Tibial nerve (tissue), 4 donors: ENCODE data around the gene KCNJ15. TPM values are rescaled to one million over a fixed set of nuclear protein-coding genes. Genes with fewer than 3 reads are reported as not detected.

ENCODE experiments used
- DNase-seq, 2 donors: peaks; one replicate each; pipeline ENCODE4 v3.0.0-alpha.2; 2019; ENCODE audit warnings: low spot score in 2 of 2
- H3K27ac ChIP-seq, 4 donors: fragments of 200-600 bp; sonication (generic) in 3 of 4; one replicate each; pipeline ENCODE4 v1.5.1; 2017 to 2019; ENCODE audit warnings: mild to moderate bottlenecking in 1 of 4
- H3K27me3 ChIP-seq, 2 donors: fragments of 200-600 bp; sonication (generic) in 1 of 2; one replicate each; pipeline versions ENCODE4 v1.5.1 to v1.6.0; 2017 to 2019
- H3K36me3 ChIP-seq, 3 donors: fragments of 200-600 bp; sonication (generic); one replicate each; pipeline ENCODE4 v1.5.1; 2018 to 2019
- H3K4me1 ChIP-seq, 4 donors: fragments of 200-600 bp; sonication (generic) in 3 of 4; one replicate each; pipeline ENCODE4 v1.5.1; 2017 to 2019
- H3K4me3 ChIP-seq, 4 donors: fragments of 200-600 bp; sonication (generic) in 3 of 4; one replicate each; pipeline ENCODE4 v1.5.1; 2017 to 2019; ENCODE audit warnings: mild to moderate bottlenecking in 1 of 4, moderate library complexity in 1 of 4
- H3K9me3 ChIP-seq, 4 donors: fragments of 200-600 bp; sonication (generic) in 3 of 4; one replicate each; pipeline ENCODE4 v1.5.1; 2017 to 2019
- CTCF ChIP-seq, 5 experiments: fragments of 200-600 bp in 3 of 5; fragments of 450-650 bp in 2 of 5; sonication (generic) in 3 of 5; IDR thresholded peaks; one replicate each; pipeline ENCODE4 v1.5.1; 2016 to 2019; ENCODE audit warnings: antibody characterized with exemption in 5 of 5, mild to moderate bottlenecking in 3 of 5, moderate library complexity in 2 of 5
- EP300 ChIP-seq, 2 donors: sonication (generic); formaldehyde crosslinking; IDR thresholded peaks; one replicate each; pipeline ENCODE4 v1.6.1; 2017; ENCODE audit warnings: antibody characterized with exemption in 2 of 2, mild to moderate bottlenecking in 1 of 2
- POLR2A ChIP-seq, 2 donors: fragments of 450-650 bp; IDR thresholded peaks; one replicate each; pipeline ENCODE4 v1.6.1; 2017; ENCODE audit warnings: antibody characterized with exemption in 2 of 2, mild to moderate bottlenecking in 2 of 2, moderate library complexity in 2 of 2
- WGBS, 2 donors: methylation state at CpG; one replicate each; pipeline ENCODE4 v1.1.5; 2018; 5-methylcytosine and 5-hydroxymethylcytosine counted together
- total RNA-seq, 4 donors: library from RNA; depleted of rRNA; stranded (reverse); fragments of >200 nt; gene quantifications; one replicate each; pipeline ENCODE4 v1.1.0, GENCODE V29; 2016

Gene KCNJ15
- total RNA-seq, 4 donors from 2014 or later, result 0.39 to 2.4 (median 0.43) TPM

- H3K27ac ChIP-seq, result no peak overlapping the region
- 26% methylated on average over 3 of the region's 3 CpGs for WGBS, 2 donors
- H3K27me3 ChIP-seq, result no peaks in the 10 kb centered on the region
- no peak for DNase-seq
- no peaks in the 10 kb centered on the region for H3K36me3 ChIP-seq
- H3K9me3 ChIP-seq, result no peaks in the 10 kb centered on the region
- TF ChIP-seq POLR2A (IDR thresholded peaks at IDR 0.05) (no peak), CTCF (IDR thresholded peaks at IDR 0.05) (no peak), EP300 (IDR thresholded peaks at IDR 0.05) (no peak)
- H3K4me3 ChIP-seq, result no peak overlapping the region
- peaks cover 0 to 6% (median 0%) of the 10 kb centered on the region in 4 donors for H3K4me1 ChIP-seq
Observed at GRCh38 chr21:38297194-38297631, 40.4 kb downstream of the KCNJ15 start.

GRCh38 chr21:38297871-38298270 lies 41.1 kb downstream of the KCNJ15 start:
- Histone ChIP-seq H3K36me3 (no peaks in the 10 kb centered on the region), H3K9me3 (no peaks in the 10 kb centered on the region), H3K27me3 (no peaks in the 10 kb centered on the region), H3K4me3 (no peak overlapping the region), H3K27ac (no peak overlapping the region), H3K4me1 (peaks cover 0 to 6% (median 0%) of the 10 kb centered on the region in 4 donors)
- TF ChIP-seq EP300 (IDR thresholded peaks at IDR 0.05), result no peak
- no peak for TF ChIP-seq POLR2A (IDR thresholded peaks at IDR 0.05)
- no peak for TF ChIP-seq CTCF (IDR thresholded peaks at IDR 0.05)
- 90 to 94% methylated on average over 3 of the region's 3 CpGs for WGBS, 2 donors
- no peak for DNase-seq

- Histone ChIP-seq H3K4me3 (no peak overlapping the region), H3K4me1 (peaks cover 0 to 6% (median 0%) of the 10 kb centered on the region in 4 donors), H3K36me3 (no peaks in the 10 kb centered on the region), H3K27me3 (no peaks in the 10 kb centered on the region), H3K9me3 (no peaks in the 10 kb centered on the region), H3K27ac (no peak overlapping the region)
- no peak for DNase-seq
- WGBS, 2 donors, result 72 to 79% methylated on average over 3 of the region's 3 CpGs
- TF ChIP-seq EP300 (IDR thresholded peaks at IDR 0.05) (no peak), CTCF (IDR thresholded peaks at IDR 0.05) (no peak), POLR2A (IDR thresholded peaks at IDR 0.05) (no peak)
Observed at GRCh38 chr21:38298832-38299231, 42.0 kb downstream of the KCNJ15 start.

- no peak for DNase-seq
- Histone ChIP-seq H3K27me3 (no peaks in the 10 kb centered on the region), H3K36me3 (no peaks in the 10 kb centered on the region), H3K4me1 (peaks cover 0 to 6% (median 0%) of the 10 kb centered on the region in 4 donors), H3K9me3 (no peaks in the 10 kb centered on the region), H3K27ac (no peak overlapping the region), H3K4me3 (no peak overlapping the region)
- TF ChIP-seq EP300 (IDR thresholded peaks at IDR 0.05) (no peak), POLR2A (IDR thresholded peaks at IDR 0.05) (no peak), CTCF (IDR thresholded peaks at IDR 0.05) (no peak)
- 92 to 96% methylated on average over 8 of the region's 8 CpGs for WGBS, 2 donors
Observed at GRCh38 chr21:38299671-38300070, 42.9 kb downstream of the KCNJ15 start.

GRCh38 chr21:38300141-38300578 lies 43.4 kb downstream of the KCNJ15 start:
- no peak for DNase-seq
- H3K9me3 ChIP-seq, result no peaks in the 10 kb centered on the region
- TF ChIP-seq POLR2A (IDR thresholded peaks at IDR 0.05), result no peak
- no peak for TF ChIP-seq EP300 (IDR thresholded peaks at IDR 0.05)
- no peak for TF ChIP-seq CTCF (IDR thresholded peaks at IDR 0.05)
- no peaks in the 10 kb centered on the region for H3K27me3 ChIP-seq
- H3K4me3 ChIP-seq, result no peak overlapping the region
- H3K27ac ChIP-seq, result no peak overlapping the region
- H3K36me3 ChIP-seq, result no peaks in the 10 kb centered on the region
- H3K4me1 ChIP-seq, result peaks cover 0 to 6% (median 0%) of the 10 kb centered on the region in 4 donors
- 45 to 59% methylated on average over 7 of the region's 7 CpGs for WGBS, 2 donors
